Activated T-helper 9 cell treated with anti-CD3 and anti-CD28 coated beads, Interleukin-2, amount 50 U/mL, for 16 hours (primary cell): ENCODE measurements around the gene TCP11L2.
"Not testable (repeated sequence)": the region's sequence is repeated elsewhere in the genome, so short reads cannot be mapped to it uniquely, and the experiment has no call there.

Experiments
- DNase-seq: peaks from one replicate; pipeline ENCODE4 v3.0.0-alpha.2; 2020; ENCODE audit warnings: low read depth

TCP11L2 gene

GRCh38 chr12:106343214-106343528, 40.6 kb downstream of the TCP11L2 start:
- no peak for DNase-seq

- DNase-seq, result no peak
Measured at GRCh38 chr12:106344131-106344530, 41.6 kb downstream of the TCP11L2 start.

- no peak for DNase-seq
Measured at GRCh38 chr12:106345746-106346145, 43.2 kb downstream of the TCP11L2 start.

GRCh38 chr12:106348411-106348810, 45.9 kb downstream of the TCP11L2 start:
- no peak for DNase-seq

GRCh38 chr12:106353175-106353574, 50.6 kb downstream of the TCP11L2 start:
- no peak for DNase-seq

- DNase-seq, result peak; percentile 93
Measured at GRCh38 chr12:106357549-106358395, 55.2 kb downstream of the TCP11L2 start, which contains the start of gene POLR3B. Gene POLR3B, plus strand, starts transcription at chr12:106357748. Its CDS starts 132 bp downstream, at chr12:106357880.

- DNase-seq, result no peak
Measured at GRCh38 chr12:106358396-106359241, 56.1 kb downstream of the TCP11L2 start.

- DNase-seq, result no peak
Measured at GRCh38 chr12:106359646-106360399, 57.3 kb downstream of the TCP11L2 start.

- DNase-seq, result no peak
Measured at GRCh38 chr12:106360400-106360994, 58.0 kb downstream of the TCP11L2 start.

GRCh38 chr12:106362971-106363370, 60.4 kb downstream of the TCP11L2 start:
- DNase-seq, result no peak

GRCh38 chr12:106364261-106364660, 61.7 kb downstream of the TCP11L2 start:
- no peak for DNase-seq

- DNase-seq, result no peak
Measured at GRCh38 chr12:106369624-106370346, 67.3 kb downstream of the TCP11L2 start.

GRCh38 chr12:106378788-106379187, 76.3 kb downstream of the TCP11L2 start:
- DNase-seq, result no peak

GRCh38 chr12:106380954-106381353, 78.4 kb downstream of the TCP11L2 start:
- no peak for DNase-seq

GRCh38 chr12:106381866-106382265, 79.3 kb downstream of the TCP11L2 start:
- DNase-seq, result not testable (repeated sequence)

- no peak for DNase-seq
Measured at GRCh38 chr12:106386813-106387535, 84.4 kb downstream of the TCP11L2 start.

- no peak for DNase-seq
Measured at GRCh38 chr12:106387848-106388377, 85.4 kb downstream of the TCP11L2 start.

- no peak for DNase-seq
Measured at GRCh38 chr12:106389151-106389550, 86.6 kb downstream of the TCP11L2 start.

- DNase-seq, result no peak
Measured at GRCh38 chr12:106392759-106393158, 90.2 kb downstream of the TCP11L2 start.
